Activated effector memory CD4-positive, alpha-beta T cell treated with anti-CD3 and anti-CD28 coated beads, Interleukin-2, amount 50 U/mL, for 16 hours (primary cell): ENCODE results near the gene ACADSB.

Source experiments
- DNase-seq: peaks from one replicate; pipeline ENCODE4 v3.0.0-alpha.2; 2020

The ACADSB gene

DNA sequence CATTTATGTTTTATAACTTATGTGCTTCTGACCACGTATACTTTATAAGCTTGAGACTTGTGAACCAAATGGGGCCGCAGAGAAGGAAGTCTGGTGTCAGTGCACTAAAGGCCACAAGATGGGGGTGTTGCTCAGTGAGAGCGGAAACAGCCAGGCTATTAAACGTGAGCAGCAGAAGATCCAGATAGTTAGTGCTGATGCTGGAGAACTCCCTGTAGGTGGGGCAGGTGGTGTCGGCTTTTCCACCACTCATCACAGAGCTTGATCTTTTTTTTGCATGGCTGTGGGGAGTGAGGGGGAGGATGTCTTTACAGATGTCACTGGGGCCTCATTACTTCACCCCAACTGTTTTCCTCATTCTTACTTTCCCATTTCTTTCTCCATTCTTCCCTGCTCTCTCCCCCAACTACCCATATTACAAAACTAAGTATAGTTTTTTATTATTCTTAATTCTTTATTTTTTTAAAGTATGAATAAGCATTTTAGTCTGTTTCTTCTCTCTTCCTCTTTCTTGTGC is 34.7 kb downstream of the ACADSB start:
- peak; percentile 73 for DNase-seq

DNA sequence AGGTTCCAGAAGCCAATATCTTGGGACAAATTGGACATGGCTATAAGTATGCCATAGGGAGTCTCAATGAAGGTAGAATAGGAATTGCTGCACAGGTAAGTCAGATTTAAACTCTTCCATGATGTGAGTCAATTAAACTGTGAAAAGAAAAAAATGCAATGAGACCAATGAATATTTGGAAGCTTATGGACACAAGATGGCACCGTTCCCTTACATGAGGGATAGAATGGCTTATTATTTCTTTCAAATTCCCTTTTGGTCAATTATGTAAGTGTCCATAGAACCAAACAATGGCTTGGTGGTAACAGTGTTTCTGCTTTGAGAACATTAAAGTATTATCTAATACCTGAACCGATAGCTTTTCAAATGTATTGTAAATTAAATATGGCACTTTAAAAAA is 35.6 kb downstream of the ACADSB start:
- no peak for DNase-seq

DNA sequence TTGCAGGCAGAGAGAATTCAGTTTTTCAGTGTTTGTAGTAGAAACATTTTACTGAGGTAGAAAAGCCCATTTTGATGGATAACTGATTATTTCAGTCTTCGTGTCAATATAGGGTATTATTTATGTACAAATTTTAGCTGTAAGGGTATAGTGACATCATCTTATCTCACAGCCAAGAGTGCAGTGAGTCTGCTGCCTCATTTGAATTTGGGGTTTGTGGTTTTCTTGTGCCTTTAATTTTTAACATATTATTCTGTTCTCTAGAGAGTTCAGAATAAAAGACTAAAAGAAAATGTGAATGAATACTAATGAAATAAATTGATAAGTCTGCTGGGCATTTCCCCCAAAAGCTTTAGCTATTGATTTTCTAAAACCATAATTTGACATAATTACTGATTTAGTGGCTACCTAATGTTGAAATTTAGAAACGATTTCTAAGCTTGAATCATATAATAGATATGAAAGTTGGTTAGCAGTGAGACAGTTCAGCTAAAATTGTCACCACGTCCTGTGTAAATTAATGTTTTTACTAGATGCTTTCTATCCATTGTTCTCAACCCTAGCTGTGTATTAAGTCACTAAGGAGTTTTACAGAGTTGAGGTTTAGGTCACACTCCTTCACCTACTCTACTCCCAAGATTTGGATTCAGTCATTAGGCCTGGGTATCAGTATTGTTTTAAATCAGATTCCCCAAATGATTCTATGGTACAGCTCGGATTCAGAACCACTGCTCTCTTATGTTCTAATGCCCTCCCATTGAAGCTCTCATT is 37.3 kb downstream of the ACADSB start:
- DNase-seq: no peak

DNA sequence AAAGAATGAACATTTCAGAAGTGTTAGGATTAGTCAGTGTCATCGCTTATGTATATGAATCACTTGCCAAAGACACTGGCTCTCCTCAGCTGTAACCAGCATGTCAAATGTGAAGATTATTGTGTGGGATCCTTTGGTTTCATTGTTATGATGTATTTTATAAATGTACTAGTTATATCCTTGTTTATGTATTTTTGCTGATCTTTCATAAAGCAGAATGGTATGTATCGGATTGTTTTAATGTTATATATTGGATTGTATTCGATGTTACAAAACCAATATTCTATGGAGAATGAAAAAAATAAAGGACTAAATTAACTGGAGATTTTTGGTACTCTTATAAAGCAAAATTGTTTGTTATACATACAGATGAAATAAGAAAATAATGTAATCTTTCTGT is 49.2 kb downstream of the ACADSB start:
- no peak for DNase-seq

DNA sequence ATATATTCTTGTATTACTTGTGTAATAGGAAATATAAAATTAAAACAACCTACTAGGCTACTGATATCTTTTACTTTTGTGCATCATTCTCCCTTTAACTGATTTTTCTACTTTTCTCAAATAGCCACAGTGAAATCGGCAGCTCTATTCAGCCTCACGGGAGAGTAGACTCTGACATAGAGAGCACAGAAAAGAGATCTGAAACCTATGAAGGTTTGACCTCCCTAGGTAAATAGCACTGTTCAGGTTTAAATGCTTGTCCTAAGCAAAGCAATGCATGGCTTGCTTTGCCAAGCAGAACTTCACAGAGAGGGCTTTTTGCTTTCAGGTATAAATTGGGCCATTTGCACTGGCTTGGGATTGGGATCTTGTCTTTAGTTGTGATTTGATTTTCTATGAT is 53.1 kb downstream of the ACADSB start:
- DNase-seq: no peak

DNA sequence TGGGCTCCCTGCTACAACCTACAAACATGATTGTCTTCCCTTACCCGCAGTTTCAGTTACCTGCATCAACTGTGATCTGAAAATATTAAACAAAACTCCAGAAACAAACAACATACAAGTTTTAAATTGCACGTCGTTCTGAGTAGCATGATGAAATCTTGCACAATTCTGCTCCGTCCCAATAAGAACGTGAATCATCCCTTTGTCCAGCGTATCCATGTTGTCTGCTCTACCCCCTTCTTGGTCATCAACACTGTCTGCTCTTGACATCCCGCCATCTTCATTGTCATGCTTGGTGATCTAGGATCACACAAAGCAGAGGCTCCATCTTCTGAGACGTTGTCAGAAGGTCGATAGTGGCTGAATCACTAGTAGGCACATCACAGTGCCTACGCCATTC is 53.9 kb downstream of the ACADSB start:
- no peak for DNase-seq

DNA sequence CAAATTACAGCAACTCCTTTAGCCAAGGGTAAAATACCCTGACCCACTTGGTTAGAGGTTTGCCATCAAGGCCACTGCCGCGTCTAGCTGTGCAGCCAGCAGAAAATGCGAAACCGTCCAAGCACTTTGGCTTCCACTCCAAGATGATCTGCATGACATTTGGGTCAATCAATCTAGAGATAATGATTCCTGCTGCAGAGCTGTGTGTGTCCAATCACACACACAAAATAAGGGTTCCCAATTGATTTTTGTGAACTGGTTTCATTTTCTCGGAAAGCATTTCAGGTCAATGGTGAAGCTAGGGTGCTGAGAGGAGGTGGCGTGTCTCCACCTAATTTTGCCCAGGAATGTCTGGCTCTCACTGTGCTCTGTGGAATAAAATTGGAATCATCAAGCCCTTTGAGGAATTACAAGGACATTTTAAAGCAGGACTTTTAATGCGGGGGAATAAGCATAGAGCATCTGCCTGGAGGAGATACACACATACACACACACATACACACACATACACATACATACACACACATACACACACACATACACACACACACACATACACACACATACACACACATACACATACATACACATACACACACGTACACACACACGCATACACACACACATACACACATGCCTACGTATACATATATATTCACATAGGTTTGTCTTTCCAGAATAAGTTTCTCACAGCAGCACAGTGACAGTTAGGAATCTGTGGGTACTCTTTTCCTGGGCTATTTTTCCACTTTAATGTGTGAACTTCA is 59.5 kb downstream of the ACADSB start:
- no peak for DNase-seq

DNA sequence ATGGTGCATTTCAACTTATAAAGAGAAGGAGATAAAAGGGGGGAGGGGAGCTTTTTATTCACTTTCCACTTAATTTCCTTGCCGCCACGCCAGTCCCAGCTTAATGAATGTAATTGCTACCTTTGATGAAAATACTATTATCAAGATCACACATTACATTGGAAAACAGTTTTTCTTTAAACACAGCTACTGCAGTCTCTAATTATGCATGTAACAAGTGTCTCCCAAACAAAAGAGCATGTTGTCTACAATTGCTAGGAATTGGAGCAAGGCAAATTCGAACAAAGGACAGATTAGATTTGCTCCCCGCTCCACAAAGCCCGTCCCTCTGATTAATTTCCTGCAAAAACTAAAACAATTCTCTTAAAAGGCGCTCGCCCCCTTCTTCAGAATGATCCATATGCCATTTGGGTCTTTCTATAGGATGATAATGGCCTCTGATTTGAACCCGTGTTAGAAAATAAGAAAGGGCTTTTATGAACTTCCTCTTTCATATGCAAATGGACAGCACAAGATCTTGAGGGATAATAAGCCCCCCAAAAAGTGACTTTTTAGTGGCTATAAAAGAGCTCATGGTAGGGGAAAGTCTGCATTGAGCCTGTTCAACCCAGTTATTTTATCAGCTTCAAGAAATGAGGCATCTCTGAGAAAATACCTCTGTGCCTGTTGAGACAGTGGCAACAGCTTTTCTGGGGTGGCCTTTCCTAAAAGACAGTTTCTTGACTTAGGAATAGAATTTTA is 60.6 kb downstream of the ACADSB start:
- no peak for DNase-seq

DNA sequence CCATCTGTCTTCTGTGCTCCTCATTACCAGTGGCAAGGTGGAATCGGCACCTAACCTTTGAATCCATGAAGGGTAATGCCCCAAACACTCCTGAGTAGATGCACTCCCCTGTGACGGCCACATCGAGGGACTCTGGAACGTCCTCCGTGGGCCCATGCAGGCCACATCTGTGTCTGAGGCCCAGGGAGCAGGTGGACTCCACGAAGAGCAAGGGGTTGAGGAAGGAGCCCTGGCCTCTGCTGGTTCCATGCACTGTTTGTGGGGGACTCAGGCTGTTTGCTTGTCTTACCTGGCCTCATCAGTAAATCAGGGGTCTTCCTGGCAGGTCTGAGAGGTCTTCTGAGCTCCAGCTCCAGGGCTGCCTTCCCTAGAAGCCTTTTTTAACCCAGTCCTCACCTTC is 64.4 kb downstream of the ACADSB start:
- DNase-seq: no peak

DNA sequence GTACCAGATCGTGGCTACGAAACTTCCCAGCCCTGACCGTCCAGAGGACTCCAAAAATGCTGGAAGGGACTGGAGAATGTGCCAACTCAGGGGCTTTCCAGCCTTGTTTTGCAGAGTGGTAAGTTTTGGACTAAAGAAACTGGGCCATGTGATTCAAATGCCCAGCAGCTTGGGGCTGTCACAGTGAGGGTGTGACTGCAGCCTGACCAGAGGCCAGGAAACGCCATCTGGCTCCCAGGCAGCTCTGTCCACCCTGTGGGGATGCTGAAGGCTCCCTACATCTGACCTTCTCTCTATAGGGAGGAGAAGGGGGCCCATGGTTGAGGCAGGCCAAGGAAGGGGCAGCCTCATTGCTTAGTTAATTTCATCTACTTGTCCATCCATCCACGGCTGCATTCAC is 65.4 kb downstream of the ACADSB start:
- no peak for DNase-seq

DNA sequence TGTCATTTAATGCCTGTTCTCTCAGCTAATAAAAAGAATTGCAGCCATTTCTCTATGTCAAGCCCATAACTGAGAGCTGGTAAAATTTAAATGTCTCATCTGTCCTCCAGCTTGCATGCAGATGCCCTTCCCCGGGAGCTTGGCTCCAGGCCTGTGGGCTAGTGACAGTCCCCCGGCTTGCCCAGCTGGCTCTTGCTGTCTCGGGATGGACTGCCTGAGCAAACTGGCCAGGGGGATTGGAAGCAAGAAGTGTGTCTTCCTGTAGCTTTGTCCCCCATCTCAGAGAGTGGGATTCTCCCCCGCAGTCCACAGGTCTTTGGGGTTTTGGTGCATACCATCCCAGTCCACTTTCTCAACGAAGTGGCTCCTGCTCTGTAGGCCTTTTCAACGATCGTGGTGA is 73.1 kb downstream of the ACADSB start:
- no peak for DNase-seq

DNA sequence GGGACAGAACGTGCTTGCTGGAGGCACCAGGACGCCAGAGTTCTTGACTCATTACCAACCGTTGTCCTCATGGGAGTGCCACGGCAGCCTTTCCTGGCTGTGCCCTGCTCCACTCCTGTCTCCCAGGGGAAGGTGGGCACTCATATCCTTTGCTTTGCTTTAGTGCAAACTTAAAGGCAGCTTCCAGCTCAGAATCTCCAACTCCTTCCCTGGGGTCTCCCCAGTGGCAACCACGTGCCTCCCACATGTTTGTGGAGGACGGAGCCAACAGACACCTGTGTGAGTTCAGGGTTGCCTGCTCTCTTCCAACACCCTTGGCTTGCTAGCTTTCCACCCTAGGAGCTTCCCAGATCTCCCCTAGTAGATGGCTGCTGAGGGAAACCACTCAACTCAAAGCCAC is 75.0 kb downstream of the ACADSB start:
- DNase-seq: no peak

DNA sequence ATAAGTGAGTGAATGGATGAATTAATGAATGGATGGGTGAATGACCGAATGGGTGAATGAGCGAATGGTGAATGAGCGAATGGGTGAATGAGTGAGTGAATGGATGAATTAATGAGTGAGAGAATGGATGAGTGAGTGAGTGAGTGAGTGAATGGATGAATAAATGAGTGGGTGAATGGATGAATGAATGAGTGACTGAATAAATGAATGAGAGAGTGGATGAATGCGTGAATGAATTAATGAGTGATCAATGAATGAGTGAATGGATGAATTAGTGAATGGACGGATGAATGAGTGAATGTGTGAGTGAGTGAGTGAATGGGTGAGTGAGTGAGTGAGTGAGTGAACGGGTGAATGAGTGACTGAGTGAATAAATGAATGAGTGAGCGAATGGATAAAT is 77.5 kb downstream of the ACADSB start:
- DNase-seq: no peak

DNA sequence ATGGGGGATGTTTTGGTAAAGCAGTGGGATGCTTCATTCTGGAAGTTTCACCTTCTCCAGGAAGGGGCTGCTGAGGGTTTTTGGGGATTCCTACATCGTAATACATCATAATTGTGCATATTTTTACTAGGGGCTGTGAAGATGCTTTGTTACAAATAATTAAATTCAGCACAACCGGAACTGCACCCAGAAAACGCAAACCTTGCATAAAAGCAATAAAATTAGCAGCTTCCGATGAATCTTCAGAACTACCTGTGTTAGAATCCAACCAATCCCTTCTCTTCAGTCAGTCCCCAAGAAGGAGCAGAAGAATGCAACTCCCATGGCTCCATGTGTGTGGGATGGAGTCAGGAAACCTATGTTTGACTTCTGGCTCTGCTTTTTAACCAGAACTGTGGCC is 78.5 kb downstream of the ACADSB start:
- no peak for DNase-seq

DNA sequence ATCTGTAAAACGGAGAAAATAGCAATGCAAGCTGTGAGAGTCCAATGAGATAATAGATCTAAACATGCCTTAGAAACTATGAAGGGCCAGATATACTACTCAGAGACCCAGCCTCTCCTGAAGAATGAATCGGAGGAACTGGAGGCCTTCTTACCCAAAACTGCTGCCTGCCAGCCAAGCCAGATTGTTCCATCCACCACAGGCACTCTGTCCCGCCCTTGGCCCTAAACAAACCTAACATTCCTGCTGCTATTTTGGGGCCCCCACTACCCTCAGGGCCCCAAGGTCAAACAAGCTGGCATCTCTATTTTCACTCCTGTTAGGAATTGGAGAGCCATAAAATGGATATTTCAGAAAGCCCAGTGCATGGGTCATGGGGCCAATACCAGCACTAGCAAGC is 79.0 kb downstream of the ACADSB start:
- no peak for DNase-seq

DNA sequence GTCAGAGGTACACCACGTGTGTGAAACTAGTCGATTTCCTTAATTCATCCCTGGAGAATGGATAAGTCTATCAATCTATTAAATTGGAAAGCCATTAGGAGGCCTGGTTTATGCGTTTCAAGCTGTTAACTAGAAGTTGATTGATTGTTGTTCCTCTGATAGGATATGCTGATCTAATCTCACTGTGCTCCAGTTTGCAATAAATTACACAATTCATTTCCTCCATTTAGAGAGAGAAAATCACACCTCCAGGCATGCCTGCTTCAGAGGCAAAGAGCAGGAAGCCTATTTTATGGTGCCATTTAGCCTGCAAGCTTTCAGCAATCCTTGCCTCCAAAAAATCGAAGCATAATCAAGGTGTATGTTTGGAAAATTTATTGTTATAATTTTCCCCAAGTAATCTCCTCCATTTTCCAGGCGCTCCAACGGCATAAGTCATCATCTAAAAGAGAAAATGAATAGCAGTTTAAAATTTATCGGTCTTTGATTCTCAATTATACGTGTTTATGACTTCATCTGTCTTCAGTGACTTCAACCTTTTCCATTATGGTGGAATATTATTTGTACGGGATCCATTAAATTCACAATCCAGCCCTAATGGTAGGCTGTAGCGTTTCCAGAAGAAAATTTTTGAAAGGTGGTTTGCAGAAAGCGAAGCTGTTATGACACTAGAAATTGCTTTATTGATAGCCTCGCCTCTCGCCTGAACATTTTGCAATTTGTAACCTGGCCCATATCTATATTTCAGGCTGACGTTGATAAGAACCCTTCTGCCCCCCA is 84.0 kb downstream of the ACADSB start:
- DNase-seq: no peak

DNA sequence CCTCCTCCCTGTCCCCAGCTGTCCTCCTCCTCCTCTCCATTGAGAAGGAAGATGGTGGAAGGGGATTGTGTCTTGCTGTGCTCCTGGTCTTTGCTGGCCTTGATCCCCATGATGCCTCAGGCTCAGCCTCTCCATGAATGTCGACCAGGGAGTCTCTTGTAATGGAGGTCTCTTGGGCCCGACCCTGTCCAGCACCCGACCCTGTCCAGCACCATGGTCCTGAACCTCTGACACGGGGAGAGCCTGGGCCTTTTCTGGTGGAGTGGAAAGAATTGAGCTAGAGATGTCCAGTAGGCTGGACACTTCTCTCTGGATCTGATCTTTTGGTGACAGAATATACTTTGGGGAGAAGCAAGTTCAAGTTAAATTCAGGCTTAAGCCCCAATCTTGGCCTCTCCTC is 84.7 kb downstream of the ACADSB start:
- DNase-seq: no peak

DNA sequence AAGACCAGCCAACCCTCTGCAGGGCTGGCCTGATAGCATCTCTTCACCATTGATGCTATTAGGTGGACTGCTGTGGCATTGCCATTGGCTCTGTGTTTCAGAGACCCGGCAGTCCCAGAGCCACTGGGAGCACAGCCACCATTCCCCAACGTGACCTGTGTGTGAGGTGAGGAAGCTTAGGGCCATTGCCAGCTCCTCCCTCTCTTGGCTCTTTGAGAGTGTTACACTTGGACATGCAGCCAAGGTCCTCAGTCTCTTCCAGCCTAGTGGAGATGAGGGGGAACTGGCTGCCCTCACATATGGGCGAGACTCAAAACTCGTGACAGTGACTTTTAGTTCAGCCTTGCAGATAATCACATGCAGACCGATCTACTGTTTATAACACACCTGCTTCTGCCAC is 87.6 kb downstream of the ACADSB start:
- DNase-seq: no peak

DNA sequence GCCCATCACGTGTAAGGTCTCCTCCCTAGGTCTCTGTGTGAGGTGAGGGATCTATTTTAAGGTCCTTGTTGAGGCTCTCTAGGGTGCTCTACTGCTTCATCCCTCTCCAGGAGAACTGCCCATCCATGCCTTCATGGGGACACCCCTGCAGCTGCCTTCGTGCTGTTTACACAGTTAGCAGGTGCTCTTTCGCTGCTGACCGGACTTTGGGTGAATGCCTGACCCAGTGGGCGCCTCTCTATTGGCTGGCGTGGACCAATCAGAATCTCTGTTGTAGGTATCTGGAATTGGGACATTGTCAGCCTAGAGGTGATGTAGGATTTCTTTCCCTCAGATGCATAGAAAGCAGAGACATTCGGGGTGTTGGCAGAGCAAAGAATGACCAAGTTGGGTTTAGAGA is 88.2 kb downstream of the ACADSB start:
- DNase-seq: no peak

DNA sequence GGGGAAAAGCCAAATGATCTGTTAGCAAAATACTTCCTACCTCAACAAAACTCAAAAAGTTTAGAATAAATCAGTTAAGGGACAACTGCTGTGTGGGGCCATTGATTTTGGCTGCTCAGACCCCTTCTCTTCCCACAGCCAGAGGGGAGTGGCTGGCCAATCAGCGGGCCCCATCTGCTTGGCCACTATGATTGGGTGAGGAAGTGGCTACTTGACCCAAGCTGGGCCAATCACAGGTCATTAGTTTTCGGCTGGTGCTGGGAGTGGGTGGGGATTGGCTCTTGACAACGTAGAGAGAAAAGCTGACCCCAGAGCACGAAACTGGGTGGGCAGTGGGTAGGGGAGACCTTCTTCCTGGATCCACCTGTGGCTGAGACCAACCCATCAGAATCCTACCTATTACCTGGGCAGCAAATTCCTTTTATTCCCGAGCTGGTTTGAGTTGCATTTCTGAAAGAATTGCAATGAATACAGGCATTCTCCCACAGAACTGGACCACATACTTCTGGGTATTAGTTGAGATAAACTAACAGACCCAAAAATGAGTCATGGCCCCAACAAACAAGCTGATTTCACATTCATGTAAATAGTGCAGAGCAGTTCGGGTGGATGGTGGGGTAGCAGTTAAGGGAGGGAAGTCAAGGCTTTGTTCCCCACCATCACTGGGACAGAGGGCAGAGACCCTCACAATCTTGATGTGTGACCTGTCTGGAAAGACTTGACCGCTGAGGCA is 91.4 kb downstream of the ACADSB start:
- no peak for DNase-seq

DNA sequence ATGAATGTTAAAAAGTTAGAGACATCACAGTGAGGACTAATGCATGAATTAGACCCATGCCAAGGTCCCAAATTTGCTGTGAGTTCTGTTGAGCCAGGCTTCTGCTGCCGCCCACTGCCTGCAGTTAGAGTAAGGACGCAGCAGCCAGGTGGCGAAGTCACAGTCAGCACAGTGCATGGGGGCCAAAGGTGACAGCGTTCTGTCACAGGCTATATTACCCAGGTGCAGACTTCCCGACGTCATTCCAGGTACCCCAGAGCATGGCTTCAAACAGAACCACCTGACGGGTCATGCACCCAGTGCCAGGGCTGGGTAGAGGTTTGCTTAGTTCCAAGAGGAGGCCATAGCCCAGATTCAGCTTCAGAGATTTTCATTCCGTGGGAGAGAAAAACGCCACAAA is 93.1 kb downstream of the ACADSB start:
- no peak for DNase-seq

DNA sequence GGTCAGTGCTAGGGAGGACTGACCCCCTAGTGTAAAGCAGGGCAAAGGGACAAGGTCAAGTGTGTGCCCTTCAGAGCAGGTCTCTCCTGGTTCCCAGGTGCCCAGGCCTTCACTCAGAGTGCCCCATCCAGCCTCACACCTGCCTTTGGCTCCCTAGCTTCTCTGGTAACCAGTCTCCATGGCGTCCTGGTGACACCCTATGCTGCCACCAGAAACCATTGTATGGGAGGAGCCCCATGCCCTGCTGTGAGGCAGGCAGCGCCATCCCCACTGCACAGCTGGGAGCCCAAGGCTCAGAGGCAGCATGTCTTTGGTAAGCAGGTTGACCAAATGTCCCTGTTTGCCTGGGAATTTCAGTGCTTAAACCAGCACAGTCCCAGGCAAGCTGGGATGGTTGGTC is 93.9 kb downstream of the ACADSB start:
- no peak for DNase-seq
